Adrenal gland (tissue), 12 donors: ENCODE data around the gene WDR86. TPM values are rescaled to one million over a fixed set of nuclear protein-coding genes. Genes with fewer than 3 reads are reported as not detected.

Experiments used
- DNase-seq, 7 donors: peaks; one replicate each; pipeline ENCODE4 v3.0.0-alpha.2; 2019 to 2020
- H3K27ac ChIP-seq, 5 donors: fragments of 200-600 bp; sonication (generic) in 4 of 5; 1 replicate in 3 of 5; 2 replicates in 2 of 5; pipeline versions ENCODE4 v1.5.1 to v1.8.0; 2016 to 2020; ENCODE audit warnings: mild to moderate bottlenecking in 1 of 5
- H3K27me3 ChIP-seq: fragments of 200-600 bp; 2 replicates; pipeline ENCODE4 v1.8.0; 2021
- H3K36me3 ChIP-seq, 2 donors: fragments of 200-600 bp; replicated peaks in 1 of 2; 1 replicate in 1 of 2; 2 replicates in 1 of 2; pipeline versions ENCODE4 v1.5.1 to v1.8.0; 2018 to 2022
- H3K4me1 ChIP-seq, 2 donors: fragments of 200-600 bp; replicated peaks in 1 of 2; 1 replicate in 1 of 2; 2 replicates in 1 of 2; pipeline versions ENCODE4 v1.5.1 to v1.8.0; 2018 to 2021
- H3K4me3 ChIP-seq, 4 donors: fragments of 200-600 bp; sonication (generic) in 3 of 4; one replicate each; pipeline ENCODE4 v1.5.1; 2016 to 2018
- H3K9me3 ChIP-seq, 3 donors: fragments of 200-600 bp; sonication (generic) in 1 of 3; replicated peaks in 1 of 3; 1 replicate in 2 of 3; 2 replicates in 1 of 3; pipeline versions ENCODE4 v1.5.1 to v1.8.0; 2016 to 2021
- POLR2A ChIP-seq, 2 donors: fragments of 450-650 bp; IDR thresholded peaks; one replicate each; pipeline ENCODE4 v1.6.1; 2017; ENCODE audit warnings: antibody characterized with exemption in 2 of 2, mild to moderate bottlenecking in 2 of 2, moderate library complexity in 1 of 2
- WGBS, 4 donors: extraction: QIAGEN DNeasy Blood & Tissue Kit in 2 of 4; methylation state at CpG; one replicate each; pipeline versions ENCODE4 v1.1.5 to v1.1.7; 2013 to 2017; 5-methylcytosine and 5-hydroxymethylcytosine counted together
- intact Hi-C, 2 donors: fragments of 100-400 bp; cut with DNase I; formaldehyde crosslinking; loops; one replicate each; pipeline versions ENCODE4 v1.14.1 to v1.15.0; 2022 to 2023
- polyA plus RNA-seq, 3 donors: library from polyadenylated mRNA; stranded (reverse); fragments of 200-250 nt in 2 of 3; fragments of 350-450 nt in 1 of 3; fragmentation: Illumina TruSeq in 1 of 3; extraction: RNeasy Lipid Tissue Mini Kit (QIAGEN cat#74804) in 1 of 3; gene quantifications; one replicate each; pipeline ENCODE4 v1.2.3, GENCODE V29; 2013 to 2014
- total RNA-seq, 9 donors: library from RNA; depleted of rRNA in 4 of 9; stranded (reverse); fragments of >200 nt in 4 of 9; fragments of 120-200 nt in 1 of 9; fragmentation: NEBNext Ultra II Directional in 1 of 9; extraction: Animal tissue kit (Norgen Biotek cat#: 25700) in 1 of 9; gene quantifications; one replicate each; pipeline versions ENCODE4 v1.1.0 to v1.2.4, GENCODE V29; 2013 to 2023
- TF ChIP-seq, protein P1 (sequence below), 6 experiments: fragments of 450-650 bp in 4 of 6; fragments of 200-600 bp in 2 of 6; sonication (generic) in 1 of 6; IDR thresholded peaks; 1 replicate in 5 of 6; 2 replicates in 1 of 6; pipeline versions ENCODE4 v1.5.1 to v1.8.0; 2016 to 2021; ENCODE audit warnings: antibody characterized with exemption in 6 of 6, mild to moderate bottlenecking in 2 of 6, moderate library complexity in 1 of 6
- donor health status: healthy with polysubstance abuse.
- donor health status: Bipolar disorder and iron deficiency.
- donor health status: DM: yes; HTN: yes; CAD: no.
- donor health status: DM: no; HTN: no; CAD: no.
- donor health status: DM: no; HTN: no; CAD: no.
- donor health status: DM: yes; HTN: yes; CAD: no.

WDR86 gene
- total and polyA plus RNA-seq, 12 donors: 1.4 to 16.7 (median 5.5) TPM; not detected in 1

DNA sequence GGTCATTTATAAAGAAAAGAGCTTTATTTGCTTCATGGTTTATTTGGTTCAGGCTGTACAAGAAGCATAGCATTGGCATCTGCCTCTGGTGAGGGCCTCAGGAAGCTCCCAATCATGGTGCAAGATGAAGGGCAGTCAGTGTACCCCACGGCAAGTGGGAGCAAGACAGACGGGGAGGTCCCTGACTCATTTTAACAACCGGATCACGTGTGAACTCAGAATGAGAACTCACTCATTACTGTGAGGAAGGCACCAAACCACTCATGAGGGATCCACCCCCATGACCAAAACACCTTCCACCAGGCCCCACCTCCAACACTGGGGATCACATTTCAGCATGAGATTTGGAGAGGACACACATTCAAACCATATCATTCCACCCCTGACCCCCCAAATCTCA is 45.9 kb upstream of the WDR86 start:
- Histone ChIP-seq H3K4me1 (peaks cover 12 to 16% of the 10 kb centered on the region in 2 donors), H3K4me3 (no peak overlapping the region), H3K36me3 (no peaks in the 10 kb centered on the region), H3K27ac (no peak overlapping the region), H3K27me3 (no peaks in the 10 kb centered on the region), H3K9me3 (no peaks in the 10 kb centered on the region)
- WGBS, 4 donors: 74 to 95% (median 90%) methylated on average over 4 of the region's 4 CpGs
- no peak for TF ChIP-seq POLR2A (IDR thresholded peaks at IDR 0.05)
- TF ChIP-seq, protein P1, sequence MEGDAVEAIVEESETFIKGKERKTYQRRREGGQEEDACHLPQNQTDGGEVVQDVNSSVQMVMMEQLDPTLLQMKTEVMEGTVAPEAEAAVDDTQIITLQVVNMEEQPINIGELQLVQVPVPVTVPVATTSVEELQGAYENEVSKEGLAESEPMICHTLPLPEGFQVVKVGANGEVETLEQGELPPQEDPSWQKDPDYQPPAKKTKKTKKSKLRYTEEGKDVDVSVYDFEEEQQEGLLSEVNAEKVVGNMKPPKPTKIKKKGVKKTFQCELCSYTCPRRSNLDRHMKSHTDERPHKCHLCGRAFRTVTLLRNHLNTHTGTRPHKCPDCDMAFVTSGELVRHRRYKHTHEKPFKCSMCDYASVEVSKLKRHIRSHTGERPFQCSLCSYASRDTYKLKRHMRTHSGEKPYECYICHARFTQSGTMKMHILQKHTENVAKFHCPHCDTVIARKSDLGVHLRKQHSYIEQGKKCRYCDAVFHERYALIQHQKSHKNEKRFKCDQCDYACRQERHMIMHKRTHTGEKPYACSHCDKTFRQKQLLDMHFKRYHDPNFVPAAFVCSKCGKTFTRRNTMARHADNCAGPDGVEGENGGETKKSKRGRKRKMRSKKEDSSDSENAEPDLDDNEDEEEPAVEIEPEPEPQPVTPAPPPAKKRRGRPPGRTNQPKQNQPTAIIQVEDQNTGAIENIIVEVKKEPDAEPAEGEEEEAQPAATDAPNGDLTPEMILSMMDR (IDR thresholded peaks at IDR 0.05): no peak
- intact Hi-C loops: no loop called here
- DNase-seq: peak in 2 of 7 donors; percentile 15 to 35

DNA sequence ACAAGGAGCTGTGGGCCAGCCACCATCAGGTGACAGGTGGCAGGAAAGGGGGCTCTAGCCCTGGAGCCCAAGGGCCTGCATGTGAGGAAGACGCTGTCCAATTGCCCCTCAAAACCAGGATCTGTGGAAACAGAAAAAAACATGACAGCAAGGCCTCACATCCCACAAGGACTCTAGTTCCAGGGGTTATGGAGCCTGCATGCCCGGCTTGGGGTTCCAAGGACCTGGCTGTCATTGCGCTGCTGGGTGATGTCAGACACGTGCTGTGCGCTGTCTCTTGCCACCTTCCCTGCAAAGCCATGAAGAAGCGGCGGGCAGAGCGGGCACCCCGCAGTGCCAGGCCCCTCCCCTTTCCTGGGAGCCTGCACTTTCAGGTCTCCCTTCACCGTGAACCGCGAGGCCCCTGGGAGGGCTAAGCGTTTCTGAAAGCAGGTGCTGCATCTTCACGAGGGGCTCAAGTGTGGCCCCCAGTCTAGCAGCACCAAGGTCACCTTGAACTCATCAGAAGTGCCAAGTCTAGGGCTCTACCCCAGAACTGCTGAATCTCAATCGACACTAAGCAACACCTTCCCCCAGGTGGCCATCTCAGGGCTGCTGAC is 45.2 kb upstream of the WDR86 start:
- TF ChIP-seq, protein P1 (IDR thresholded peaks at IDR 0.05): no peak
- TF ChIP-seq POLR2A (IDR thresholded peaks at IDR 0.05): no peak
- DNase-seq: peak in 3 of 7 donors; percentile 14 to 42 (median 19)
- Histone ChIP-seq H3K9me3 (no peaks in the 10 kb centered on the region), H3K27me3 (no peaks in the 10 kb centered on the region), H3K36me3 (no peaks in the 10 kb centered on the region), H3K4me1 (peaks cover 8 to 10% of the 10 kb centered on the region in 2 donors), H3K27ac (no peak overlapping the region), H3K4me3 (no peak overlapping the region)
- 90 to 95% (median 92%) methylated on average over 7 to 15 of the region's 15 CpGs for WGBS, 4 donors
- intact Hi-C loops: loop anchor here in 1 of 2 donors (5.0 kb wide), 1 partner anchor 88 kb away; no protein-coding TSS in a partner anchor

DNA sequence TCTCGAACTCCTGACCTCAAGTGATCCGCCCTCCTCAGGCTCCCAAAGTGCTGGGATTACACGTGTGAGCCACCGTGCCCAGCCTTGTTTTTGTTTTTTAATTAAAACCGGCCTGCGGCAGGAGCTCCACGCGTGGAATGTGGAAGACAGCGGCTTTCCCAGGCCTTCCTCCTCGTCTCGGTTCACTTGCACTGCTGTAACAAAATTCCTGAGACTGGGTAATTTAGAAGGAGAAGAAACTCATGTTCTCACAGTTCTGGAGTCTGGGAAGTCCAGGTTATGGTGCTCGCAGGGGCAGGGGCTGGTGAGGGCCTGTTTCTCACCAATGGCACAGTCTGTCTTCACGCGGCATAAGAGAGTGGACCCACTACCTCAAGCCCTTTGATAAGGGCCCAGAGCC is 44.5 kb upstream of the WDR86 start:
- 94 to 95% (median 94%) methylated on average over 14 of the region's 14 CpGs for WGBS, 4 donors
- H3K27me3 ChIP-seq: no peaks in the 10 kb centered on the region
- TF ChIP-seq POLR2A (IDR thresholded peaks at IDR 0.05): no peak
- TF ChIP-seq, protein P1 (IDR thresholded peaks at IDR 0.05): no peak
- peak in 3 of 7 donors; percentile 8 to 34 (median 14) for DNase-seq
- intact Hi-C loops: loop anchor here in 1 of 2 donors (5.0 kb wide), 1 partner anchor 87 kb away; no protein-coding TSS in a partner anchor
- no peak overlapping the region for H3K4me3 ChIP-seq
- H3K4me1 ChIP-seq: peaks cover 2 to 4% of the 10 kb centered on the region in 2 donors
- H3K9me3 ChIP-seq: no peaks in the 10 kb centered on the region
- no peaks in the 10 kb centered on the region for H3K36me3 ChIP-seq
- H3K27ac ChIP-seq: no peak overlapping the region

DNA sequence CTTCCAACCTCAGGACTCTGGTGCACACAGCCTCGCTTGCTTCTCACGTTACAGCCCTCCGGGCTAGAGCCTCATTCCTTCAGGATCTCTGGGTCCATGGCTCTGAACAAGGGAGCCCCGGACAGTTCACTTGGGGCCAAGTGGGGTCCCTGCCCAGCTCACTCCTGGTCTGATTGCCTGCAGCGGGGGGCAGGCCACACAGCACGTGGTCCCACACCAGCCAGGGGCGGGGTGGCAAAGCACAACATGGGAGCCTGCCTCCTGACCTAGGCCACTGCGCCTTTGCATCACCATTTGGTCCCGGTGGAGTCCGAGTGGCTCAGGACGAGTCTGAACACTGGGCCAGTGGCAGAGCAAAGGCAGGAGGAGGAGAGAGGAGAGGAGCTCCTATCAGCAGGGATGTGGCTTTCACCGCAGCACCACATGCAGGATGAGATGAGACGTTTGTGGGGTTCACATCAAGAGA is 43.5 kb upstream of the WDR86 start:
- WGBS, 4 donors: 78 to 85% (median 84%) methylated on average over 7 to 13 of the region's 13 CpGs
- TF ChIP-seq POLR2A (IDR thresholded peaks at IDR 0.05): no peak
- TF ChIP-seq, protein P1 (IDR thresholded peaks at IDR 0.05): no peak
- Histone ChIP-seq H3K27me3 (no peaks in the 10 kb centered on the region), H3K4me3 (no peak overlapping the region), H3K9me3 (no peaks in the 10 kb centered on the region), H3K4me1 (peaks cover 0 to 1% of the 10 kb centered on the region in 2 donors), H3K36me3 (no peaks in the 10 kb centered on the region), H3K27ac (no peak overlapping the region)
- intact Hi-C loops: loop anchor here in 1 of 2 donors (5.0 kb wide), 1 partner anchor 86 kb away; no protein-coding TSS in a partner anchor
- peak in 3 of 7 donors; percentile 10 to 40 (median 11) for DNase-seq
